ENCODE measurements around the gene NAA35.
"Not testable (repeated sequence)": the region's sequence is repeated elsewhere in the genome, so short reads cannot be mapped to it uniquely, and the experiment has no call there.

Gene NAA35

DNA sequence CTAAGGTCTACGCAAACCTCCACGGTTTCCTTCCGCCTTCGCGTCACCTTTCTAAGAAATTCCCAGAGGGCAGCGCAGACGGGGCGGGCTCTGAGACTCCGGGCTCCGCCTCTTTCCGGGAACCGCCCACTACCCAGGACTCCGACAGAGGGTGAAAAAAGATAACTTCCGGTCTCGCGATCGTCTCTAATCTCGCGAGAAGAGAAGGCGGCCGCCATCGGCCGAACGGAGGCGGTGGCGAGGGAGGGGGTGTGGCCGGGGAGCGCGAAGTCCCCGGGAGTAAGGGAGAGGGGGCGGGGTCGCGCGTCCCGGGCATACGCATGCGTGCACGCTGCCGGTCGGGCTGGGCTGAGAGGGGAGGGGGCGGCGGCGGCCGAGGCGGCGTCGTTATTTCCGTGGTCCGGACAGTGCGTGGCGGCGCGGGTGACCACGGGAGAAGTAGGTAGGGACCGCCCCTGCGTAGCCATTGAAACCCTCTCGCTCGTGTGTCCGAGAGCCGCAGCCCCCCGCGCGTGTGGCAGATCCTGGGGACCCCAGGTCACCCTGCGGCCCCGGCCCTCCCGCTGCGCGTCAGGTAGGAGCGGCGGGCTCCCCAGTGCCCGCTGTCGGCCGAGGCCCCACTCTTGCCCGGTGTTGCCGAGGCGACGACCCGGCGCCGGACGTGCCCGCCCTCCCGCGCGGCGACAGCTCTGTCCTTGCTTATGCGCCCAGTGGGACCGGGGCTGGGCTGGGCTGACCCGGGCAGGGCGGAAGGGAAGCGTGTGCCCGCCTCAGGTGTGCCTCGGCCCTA, at the start of gene NAA35:
Gene NAA35 (plus strand): TSS at position 315 of the 790 bp plus-strand sequence. CDS start 1,014 bp downstream, outside the sequence.
- peak; percentile 99 for DNase-seq (ENCODE audit: low read depth in 2 of 2)

DNA sequence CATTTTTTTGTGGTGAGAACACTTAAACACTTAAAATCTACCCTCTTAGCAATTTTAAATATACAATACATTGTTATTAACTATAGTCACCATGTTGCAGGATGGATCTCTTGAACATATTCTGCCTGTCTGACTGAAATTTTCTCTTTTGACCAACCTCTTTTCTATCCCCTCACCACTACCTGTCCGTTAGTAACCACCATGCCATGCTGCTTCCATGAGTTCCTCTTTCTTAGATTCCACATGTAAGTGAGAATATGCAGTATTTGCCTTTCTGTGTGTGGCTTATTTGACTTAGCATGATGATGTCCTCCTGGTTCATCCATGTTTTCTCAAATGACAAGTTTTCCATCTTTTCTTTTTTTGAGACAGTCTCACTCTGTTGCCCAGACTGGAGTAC, 48.5 kb upstream of the NAA35 start:
- DNase-seq (ENCODE audit: low read depth in 2 of 2), result no peak

DNA sequence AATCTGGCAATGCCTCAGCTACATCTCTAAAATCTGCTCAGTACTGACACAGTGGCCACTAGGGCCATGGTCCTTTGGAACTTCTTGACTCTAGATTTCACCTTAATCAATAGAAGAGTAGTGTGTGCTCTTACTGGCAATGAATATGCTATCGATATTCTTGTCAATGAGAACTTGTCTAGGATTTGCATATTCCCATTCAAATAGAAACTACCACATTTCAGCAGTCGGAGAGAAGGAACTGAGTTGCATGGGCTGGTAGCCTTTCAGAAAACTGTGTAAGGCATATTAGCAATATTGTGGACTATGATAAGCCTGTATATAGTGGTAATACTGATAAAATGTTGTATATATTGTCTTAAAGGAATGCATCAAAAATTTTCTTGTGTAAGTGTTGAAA, 45.3 kb upstream of the NAA35 start:
- no peak for DNase-seq (ENCODE audit: low read depth in 2 of 2)

DNA sequence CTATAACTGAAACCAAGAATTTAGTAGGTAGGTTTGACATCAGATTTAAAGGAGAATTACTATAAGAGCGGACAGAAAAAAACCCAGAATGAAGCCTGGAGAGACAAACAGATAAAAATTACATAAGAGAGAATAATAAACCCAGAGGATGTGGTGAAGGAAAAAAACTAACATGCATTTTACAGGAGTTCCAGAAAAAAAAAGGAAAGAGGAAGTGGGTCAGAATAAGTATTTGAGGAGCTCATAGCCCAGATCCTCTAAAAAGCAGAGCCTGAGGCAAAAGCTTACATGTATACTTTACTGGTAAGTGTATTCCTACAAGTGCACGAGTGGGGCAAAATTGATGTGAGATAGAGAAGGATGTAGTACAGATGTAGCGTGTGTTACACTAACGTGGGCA, 43.1 kb upstream of the NAA35 start:
- no peak for DNase-seq (ENCODE audit: low read depth in 2 of 2)

DNA sequence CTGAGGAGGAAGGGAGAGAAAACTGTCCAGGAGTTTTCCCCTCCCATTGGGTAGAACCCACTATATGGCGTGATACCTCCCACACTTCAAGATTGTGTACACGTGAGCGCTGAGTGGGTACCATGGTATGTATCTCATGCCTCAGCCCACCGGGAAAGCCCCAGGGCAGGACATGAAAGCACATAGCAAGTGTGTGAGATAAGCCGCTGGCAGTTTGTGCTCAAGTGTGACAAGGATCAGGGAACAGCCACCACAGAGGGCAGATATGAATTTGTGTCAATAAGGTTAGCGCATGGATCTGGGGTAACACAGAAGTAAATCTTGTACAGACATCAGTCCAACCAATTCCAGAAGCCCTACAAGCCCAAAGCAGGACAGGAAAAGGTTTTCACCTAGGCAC, 42.6 kb upstream of the NAA35 start:
- no peak for DNase-seq (ENCODE audit: low read depth in 2 of 2)

DNA sequence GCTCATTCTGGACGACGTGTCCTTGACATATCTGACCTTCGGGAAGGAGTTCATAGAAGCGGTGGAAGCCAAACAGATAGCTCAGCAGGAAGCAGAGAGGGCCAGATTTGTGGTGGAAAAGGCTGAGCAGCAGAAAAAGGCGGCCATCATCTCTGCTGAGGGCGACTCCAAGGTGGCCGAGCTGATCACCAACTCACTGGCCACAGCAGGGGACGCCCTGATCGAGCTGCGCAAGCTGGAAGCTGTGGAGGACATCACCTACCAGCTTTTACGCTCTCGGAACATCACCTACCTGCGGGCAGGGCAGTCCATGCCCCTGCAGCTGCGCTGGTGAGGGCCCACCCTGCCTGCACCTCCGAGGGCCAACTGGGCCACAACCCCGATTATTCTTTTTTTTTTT, 41.6 kb upstream of the NAA35 start:
- DNase-seq (ENCODE audit: low read depth in 2 of 2), result no peak

DNA sequence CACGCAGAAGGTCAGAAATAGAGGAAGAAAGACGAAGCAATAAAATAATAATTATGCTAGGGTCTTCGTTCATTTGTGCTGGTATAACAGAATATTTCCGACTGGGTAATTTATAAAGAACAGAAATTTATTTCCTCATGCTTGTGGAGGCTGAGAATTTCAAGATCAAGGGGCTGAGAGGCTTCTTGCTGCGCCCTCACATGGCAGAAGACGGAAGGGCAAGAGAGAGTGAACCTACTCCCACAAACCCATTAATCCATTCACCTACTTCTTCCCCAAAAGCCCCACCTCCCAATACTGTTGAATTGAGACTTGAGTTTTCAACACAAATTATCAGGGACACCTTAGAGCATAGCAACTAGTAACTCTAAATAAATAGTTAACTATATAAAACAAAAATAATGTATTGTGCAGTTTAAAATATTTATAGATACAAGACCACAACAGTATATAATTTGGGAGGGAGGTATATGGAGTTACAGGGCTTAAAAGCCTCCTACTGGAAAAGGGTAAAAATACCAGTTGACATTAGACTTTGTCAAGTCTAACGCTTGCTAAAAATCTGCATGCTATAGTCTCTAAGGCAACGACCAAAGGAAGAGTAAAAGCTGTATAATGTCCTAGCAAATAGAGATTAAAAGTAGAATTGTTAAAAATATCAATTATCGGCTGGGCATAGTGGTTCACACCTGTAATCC, 40.3 kb upstream of the NAA35 start:
- DNase-seq (ENCODE audit: low read depth in 2 of 2), result peak; percentile 14 to 34

DNA sequence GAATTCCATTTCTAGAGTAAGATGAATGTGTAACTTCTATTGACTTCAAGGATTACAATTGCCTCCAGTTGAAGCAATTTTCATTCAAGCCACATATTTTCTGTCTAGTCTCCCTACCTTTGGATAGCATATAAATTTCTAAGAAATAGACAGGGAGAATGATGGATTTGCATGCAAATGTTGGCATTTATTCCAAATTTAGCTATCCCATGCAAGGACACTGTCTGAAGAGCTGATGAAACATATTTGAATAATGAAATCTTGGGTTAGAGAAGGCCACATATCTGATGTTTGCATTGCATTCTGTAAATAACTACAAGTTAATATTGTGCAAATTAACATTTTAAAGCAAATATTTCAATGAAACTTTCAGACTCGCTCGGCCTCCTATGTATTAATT, 36.0 kb upstream of the NAA35 start:
- no peak for DNase-seq (ENCODE audit: low read depth in 2 of 2)

DNA sequence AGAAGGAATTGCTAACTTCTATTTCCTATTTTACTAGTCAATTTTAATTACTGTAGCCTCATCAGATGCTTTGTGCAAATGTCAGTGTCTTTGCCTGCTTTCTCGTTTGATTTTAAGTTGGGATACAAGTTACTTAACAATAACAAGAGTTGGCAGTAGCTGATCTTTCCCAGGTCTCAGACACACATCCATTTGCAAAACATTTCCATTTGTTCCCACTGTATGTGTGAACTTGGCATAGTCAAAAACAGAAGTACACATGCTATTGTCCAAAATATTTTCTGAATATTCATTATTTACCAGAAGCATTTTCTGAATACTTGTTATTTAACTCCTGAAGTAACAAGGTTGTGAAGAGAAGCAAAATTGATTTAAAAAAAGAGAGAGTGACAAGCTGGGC, 35.0 kb upstream of the NAA35 start:
- DNase-seq (ENCODE audit: low read depth in 2 of 2), result no peak

DNA sequence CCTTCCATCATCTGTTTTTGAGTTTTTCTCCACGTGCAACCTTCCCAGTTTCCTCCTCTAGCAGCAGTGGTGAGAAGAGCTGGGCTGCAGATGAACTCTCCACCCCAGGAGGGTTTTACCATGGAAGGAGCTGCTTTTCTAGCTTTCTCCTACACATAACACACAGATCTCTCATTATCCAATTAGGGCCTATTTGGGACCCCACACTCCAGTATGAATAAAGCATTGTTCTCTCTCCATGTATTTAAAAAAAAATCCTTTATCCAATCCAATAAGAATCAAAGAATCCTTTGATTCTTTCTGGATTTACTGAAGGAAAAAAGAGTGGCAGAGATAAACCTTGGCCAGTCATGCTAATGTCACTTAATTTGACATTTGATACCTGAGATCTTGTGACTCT, 31.6 kb upstream of the NAA35 start:
- DNase-seq (ENCODE audit: low read depth in 2 of 2), result no peak

DNA sequence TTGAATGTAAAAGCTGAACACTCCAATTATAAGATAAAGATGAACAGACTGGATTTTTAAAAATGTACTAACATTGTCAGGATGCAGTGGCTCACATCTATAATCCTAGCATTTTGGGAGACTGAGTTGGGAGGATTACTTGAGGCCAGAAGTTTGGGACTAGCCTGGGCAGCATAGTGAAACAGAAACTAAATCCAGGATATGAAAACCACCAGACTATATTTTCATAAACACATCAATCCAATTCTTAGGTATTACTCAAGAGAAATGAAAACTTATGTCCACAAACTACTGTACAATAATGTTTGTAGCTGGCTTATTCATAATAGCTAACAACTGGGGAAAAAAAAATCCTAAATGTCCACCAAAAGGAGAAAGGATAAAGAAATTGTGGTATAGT, 26.8 kb upstream of the NAA35 start:
- DNase-seq (ENCODE audit: low read depth in 2 of 2), result no peak

DNA sequence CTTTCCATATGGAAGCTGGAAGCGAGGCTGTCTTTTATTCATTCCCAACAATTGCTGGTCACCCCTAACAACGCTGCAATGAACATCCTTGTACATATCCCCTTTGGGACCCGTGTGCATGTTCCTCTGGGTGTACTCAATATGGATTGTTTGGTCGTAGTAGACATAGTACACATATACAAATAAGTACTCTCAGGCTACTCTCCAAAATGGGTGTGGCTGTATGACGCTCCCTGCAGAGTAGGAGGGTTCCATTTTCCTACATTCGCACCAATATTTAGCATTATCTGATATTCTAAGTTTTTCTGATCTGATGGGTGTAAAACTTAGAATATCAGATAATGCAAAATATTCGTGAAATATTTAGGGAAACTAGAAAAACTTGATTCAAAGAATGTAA, 23.2 kb upstream of the NAA35 start:
- no peak for DNase-seq (ENCODE audit: low read depth in 2 of 2)

DNA sequence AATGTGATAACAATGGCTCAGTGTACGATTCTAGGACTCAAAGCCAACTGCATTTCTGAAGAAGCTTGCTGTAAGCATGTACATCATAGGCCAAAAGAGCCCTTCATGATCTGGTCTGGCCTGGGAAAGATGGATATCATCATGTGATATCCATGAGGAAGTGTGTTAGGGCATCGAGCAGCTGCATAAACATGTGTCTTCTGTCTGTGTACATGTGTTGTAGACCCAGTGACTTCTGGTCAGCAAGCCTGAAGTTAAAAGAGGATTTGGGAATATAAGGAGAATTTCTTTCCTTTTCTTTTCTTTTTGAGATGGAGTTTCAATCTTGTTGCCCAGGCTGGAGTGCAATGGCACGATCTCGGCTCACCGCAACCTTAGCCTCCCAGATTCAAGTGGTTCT, 15.5 kb upstream of the NAA35 start:
- no peak for DNase-seq (ENCODE audit: low read depth in 2 of 2)

DNA sequence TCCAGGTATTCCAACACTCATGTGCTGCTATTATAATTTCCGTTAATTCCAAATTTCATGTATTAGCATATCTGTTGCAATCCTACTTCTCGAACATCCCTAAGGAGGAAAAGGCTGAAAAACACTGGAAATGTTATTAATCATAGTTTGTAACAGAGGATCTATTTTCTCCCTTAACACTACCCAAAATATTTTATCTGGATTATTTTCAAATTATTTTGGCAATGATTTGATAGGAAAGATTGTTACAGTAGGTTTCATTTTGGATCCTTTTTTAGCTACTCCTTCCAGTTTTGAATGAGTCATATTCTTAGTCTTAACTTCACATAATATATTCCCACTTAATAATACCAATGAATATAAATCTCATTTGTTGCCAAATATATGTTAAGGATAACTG, 13.9 kb upstream of the NAA35 start:
- no peak for DNase-seq (ENCODE audit: low read depth in 2 of 2)

DNA sequence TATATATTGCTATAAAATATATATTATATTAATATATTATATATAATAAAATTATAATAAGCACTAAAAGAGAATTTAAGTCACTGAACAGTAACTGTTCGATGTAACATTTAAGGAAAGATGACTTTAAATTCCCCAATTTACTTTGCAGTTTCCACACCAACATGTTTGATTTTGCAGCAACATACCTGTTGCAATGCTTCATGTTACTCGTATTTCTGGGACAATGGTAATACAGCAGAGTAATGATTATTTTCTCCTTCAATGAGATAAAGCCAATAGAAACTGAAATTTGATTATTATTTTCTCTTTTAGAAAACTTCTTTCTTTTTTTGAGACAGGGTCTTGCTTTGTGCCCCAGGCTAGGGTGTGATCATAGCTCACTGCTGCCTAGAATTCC, 9.5 kb upstream of the NAA35 start:
- DNase-seq (ENCODE audit: low read depth in 2 of 2), result no peak

DNA sequence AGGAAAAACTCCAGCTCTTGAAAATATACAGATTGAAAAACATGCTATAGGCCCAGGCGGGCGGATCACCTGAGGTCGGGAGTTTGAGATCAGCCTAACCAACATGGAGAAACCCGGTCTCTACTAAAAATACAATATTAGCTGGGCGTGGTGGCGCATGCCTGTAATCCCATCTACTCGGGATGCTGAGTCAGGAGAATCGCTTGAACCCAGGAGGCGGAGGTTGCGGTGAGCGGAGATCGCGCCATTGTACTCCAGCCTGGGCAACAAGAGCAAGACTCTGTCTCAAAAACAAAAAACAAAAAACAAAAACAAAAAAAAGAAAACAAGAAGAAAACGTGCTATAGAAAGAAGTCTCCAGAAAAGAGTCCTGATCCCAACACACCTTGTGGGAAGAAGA, 5.0 kb upstream of the NAA35 start:
- not testable (repeated sequence) for DNase-seq (ENCODE audit: low read depth in 2 of 2)

DNA sequence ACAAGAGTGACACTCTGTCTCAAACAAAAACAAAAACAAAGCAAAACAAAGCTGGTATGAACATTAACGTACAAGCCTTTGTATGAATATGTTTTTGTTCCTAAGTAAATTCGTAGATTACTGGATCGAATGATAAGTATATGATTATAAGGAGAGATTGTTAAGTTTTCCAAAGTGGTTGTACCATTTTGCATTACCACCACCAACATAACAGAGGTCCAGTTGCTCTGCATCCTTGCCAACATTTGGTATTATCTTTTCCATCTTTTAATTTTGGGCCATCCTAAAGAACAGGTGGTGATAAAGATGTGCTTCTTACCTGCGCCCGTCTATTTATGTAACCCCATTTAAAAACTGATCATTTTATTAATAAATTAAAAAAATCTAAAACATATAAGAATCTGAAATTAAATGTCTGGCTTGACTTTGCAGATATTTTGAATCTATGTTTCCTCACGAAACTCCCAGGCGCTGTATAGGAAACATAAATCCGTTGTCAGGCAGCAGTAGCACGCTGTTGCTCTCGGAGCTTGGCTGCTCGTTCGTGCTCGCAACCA, 593 bp upstream of the NAA35 start:
- DNase-seq (ENCODE audit: low read depth in 2 of 2), result no peak

DNA sequence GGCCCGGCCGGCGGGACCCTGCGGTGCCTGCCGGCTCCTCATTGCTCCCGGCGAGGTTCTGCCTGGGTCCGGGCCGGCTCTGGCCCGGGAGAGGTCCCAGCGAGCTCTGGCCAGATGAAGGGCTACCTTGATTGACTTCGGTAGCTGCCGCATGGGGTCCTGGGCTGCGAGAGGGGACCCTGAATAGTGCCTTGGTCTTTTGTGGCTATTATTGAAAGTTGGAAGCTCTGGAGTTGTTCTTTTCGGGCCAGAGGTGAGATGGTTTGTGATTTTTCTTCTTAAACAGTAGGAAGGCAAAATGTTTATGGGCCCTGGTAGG, 635 bp downstream of the NAA35 start:
- DNase-seq (ENCODE audit: low read depth in 2 of 2), result no peak

DNA sequence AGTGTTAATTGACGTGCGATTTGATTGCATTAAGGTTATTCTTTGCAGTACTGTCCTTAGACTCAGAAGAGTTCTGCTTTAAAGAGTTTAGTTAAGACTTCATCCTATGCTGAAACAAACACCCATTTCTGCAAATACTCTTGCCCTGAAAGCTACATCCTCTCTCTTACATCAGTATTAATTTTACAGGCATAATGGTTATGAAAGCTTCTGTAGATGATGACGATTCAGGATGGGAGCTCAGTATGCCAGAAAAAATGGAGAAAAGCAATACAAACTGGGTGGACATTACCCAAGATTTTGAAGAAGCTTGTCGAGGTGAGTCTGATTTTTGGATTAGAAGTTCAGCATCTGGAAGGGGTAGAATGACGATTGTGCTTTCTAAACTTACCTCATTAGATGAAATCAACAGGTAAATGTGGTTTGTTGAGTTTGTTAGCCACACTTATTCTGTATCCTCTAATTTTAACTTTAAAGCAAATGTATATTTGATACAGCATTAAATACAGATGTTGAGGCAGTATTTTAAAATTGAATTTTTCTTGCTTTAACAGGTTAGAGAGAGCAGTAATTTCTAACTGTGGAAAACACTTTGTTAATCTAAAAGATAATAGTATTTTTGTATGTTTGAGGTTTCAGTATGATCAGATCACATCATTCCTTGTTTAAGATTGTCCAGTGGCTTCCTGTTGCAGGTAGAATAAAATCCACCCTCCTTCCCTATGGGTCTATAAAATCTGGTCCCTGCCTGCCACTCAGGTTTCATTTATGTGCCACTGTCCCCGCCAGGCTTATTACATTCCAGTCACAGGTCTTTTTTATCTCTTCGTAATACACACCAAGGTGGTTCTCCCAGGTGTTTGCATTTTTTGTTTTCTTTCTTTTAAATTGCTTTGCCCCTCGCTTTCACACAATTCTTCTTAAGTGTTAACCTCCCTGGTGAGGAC, 1.3 kb downstream of the NAA35 start:
- no peak for DNase-seq (ENCODE audit: low read depth in 2 of 2)

DNA sequence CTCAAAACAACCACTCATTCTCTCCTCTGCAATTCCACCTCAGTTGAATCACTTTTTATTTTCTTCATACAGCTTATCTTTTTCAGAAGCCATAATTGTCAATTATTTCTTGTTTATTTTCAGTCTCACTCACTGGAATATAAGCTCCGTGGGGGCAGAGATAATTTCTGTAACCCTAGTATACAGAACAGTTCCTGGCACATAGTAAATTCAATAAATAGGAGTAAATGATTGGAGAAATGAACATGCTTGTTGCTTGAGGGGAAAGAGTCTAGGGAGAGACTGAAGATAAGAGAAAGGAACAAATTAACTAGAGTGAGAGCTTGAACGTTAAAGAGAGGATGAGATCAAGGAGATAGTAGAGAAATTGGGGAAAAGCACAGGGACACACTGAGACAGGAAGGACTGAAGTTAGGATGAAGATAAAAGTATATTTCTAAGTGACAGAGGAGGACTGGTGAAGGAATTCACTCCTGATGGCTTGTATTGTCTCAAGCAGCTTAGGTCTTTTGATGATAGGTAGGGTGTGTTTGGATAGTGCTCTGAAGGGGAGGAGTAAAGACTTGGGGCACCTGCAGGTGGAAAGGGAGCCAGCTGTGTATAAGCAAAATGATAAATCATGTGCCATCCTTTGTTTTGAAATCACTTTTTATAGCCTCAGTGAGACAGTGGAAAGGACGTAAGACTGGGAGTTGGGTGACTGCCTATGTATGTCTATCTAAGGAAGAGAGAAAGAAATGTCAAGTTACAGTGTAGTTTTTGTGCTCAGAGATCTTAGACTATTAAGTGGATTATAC, 2.2 kb downstream of the NAA35 start:
- DNase-seq (ENCODE audit: low read depth in 2 of 2), result no peak

DNA sequence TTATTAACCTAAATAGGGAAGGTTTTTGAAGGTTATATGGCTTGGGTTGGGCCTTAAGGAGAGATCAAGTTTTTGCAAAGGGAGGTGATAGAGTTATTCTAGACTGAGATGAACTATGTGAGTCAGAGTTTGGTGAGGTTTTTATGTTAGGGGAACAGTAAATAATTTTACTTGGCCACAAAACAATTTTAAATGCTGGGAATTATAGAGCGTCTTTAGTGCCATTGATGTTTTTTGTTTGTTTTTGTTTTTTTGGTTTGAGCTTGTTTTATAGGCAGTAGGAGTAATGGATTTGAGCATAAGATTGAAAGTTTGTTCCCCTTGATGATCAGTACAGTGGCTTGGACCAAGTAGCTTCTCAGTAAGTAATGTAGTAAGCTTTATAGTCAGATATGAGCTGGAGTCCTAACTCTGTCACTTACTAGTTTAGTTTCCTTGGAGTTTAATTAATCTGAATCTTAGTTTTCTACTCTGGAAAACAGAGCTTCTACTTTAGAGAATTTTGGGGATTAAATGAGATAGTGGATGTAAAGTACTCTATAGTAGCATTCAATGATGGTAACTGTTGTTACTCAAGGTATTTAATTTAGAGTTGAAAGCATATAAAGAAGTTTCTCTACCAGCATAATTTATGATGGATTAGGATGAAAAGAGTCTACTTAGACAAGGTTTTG, 2.9 kb downstream of the NAA35 start:
- no peak for DNase-seq (ENCODE audit: low read depth in 2 of 2)

Measured in stimulated activated CD8-positive, alpha-beta memory T cell treated with anti-CD3 and anti-CD28 coated beads, Interleukin-2, amount 100 ng/mL, for 48 hours (primary cell).